ENCODE results near the gene TLE1. TPM values are rescaled to one million over a fixed set of nuclear protein-coding genes. Genes with fewer than 3 reads are reported as not detected.

TLE1 gene
- total RNA-seq, 1 experiment from 2014 or later = 79.3 TPM

- H2BK12ac ChIP-seq (ENCODE audit: insufficient read length, low read depth, low read length) = no peak overlapping the region
- peaks cover 6% of the 10 kb centered on the region for H3K27me3 Mint-ChIP-seq (ENCODE audit: low read depth)
Observed at GRCh38 chr9:81560851-81561732, 128.3 kb downstream of the TLE1 start.

More at GRCh38 chr9:81560851-81561732, 128.3 kb downstream of the TLE1 start:
- Histone ChIP-seq H2AK5ac (ENCODE audit: insufficient read length, low read length) (no peak overlapping the region), H3K9me3 (ENCODE audit: control insufficient read depth, low read depth, low read length) (no peaks in the 10 kb centered on the region), H3K14ac (ENCODE audit: insufficient read depth, low read length) (no peak overlapping the region), H3K9ac (ENCODE audit: extremely low read depth, insufficient read length, low read length) (no peak overlapping the region), H2BK120ac (ENCODE audit: low read depth, low read length, poor library complexity, severe bottlenecking) (no peak overlapping the region), H4K5ac (ENCODE audit: insufficient read length, low read depth, low read length) (no peak overlapping the region), H3K56ac (ENCODE audit: insufficient read length, low read depth, low read length) (no peak overlapping the region), H3K4me2 (ENCODE audit: insufficient read depth, insufficient read length, low read length) (no peak overlapping the region), H3K4ac (ENCODE audit: low read depth, low read length) (no peak overlapping the region), H3K18ac (ENCODE audit: insufficient read length, low read depth, low read length) (no peak overlapping the region), H3K27me3 (ENCODE audit: insufficient read depth, low read length) (no peaks in the 10 kb centered on the region), H3K4me1 (ENCODE audit: insufficient read depth, low read length) (peaks cover 4% of the 10 kb centered on the region; the same call in 1 of the 2 replicates), H2BK20ac (ENCODE audit: low read depth, low read length, poor library complexity, severe bottlenecking) (no peak overlapping the region), H3K79me1 (ENCODE audit: insufficient read depth, low read depth, low read length, poor library complexity, severe bottlenecking) (no peaks in the 10 kb centered on the region), H4K20me1 (ENCODE audit: control insufficient read depth, insufficient read depth, insufficient read length) (no peaks in the 10 kb centered on the region), H2BK15ac (ENCODE audit: low read depth, low read length) (no peak overlapping the region), H3T11ph (ENCODE audit: low read length) (no peak overlapping the region), H4K91ac (ENCODE audit: insufficient read length, low read depth, low read length) (no peak overlapping the region), H4K8ac (replicated peaks; ENCODE audit: insufficient read length, low read depth, low read length) (no peak overlapping the region), H3K27ac (ENCODE audit: insufficient read length, low read depth, low read length) (no peak overlapping the region), H3K23ac (ENCODE audit: insufficient read length, low read depth, low read length) (no peak overlapping the region), H2BK5ac (ENCODE audit: insufficient read length, low read length) (no peak overlapping the region), H3K23me2 (ENCODE audit: insufficient read length, low read depth, low read length, poor library complexity, severe bottlenecking) (no peaks in the 10 kb centered on the region), H2AFZ (ENCODE audit: low read length) (no peak overlapping the region), H3K79me2 (ENCODE audit: insufficient read depth, low read length) (no peaks in the 10 kb centered on the region)
- H3K4me1 Mint-ChIP-seq = peaks cover 30 to 33% of the 10 kb centered on the region in 2 experiments
- H3K36me3 Mint-ChIP-seq (ENCODE audit: insufficient read depth in 1 of 3, low read depth in 3 of 3) = no peaks in the 10 kb centered on the region
- no peak for TF ChIP-seq CTCF (conservative IDR thresholded peaks at IDR 0.05)
- H3K4me3 Mint-ChIP-seq = no peak overlapping the region; a peak in 1 of 5 replicates
- H3K27ac Mint-ChIP-seq = no peak overlapping the region
- no CpG with 5 or more reads among the region's 13 CpGs for WGBS (ENCODE audit: extremely low coverage, insufficient read length, low lambda C conversion rate)
- no peak for DNase-seq
- H3K9me3 Mint-ChIP-seq = no peaks in the 10 kb centered on the region; a peak in 1 of 5 replicates
